CD4-positive, alpha-beta T cell treated with Interferon gamma for 1 hour (primary cell): Measurements from ENCODE around the gene SCD.

Experiments
- DNase-seq: peaks from one replicate; pipeline ENCODE4 v3.0.0-alpha.2; 2020

SCD gene

GRCh38 chr10:100340948-100341847 is 5.8 kb upstream of the SCD start:
- no peak for DNase-seq

- peak; percentile 31 for DNase-seq
Measured at GRCh38 chr10:100341953-100342626, 4.9 kb upstream of the SCD start.

GRCh38 chr10:100342627-100342972 is 4.4 kb upstream of the SCD start:
- no peak for DNase-seq

GRCh38 chr10:100344241-100344788 is 2.7 kb upstream of the SCD start:
- DNase-seq = no peak

GRCh38 chr10:100345570-100346330 is 1.3 kb upstream of the SCD start:
- DNase-seq = no peak

GRCh38 chr10:100346351-100346764 is 675 bp upstream of the SCD start:
- peak; percentile 71 for DNase-seq

GRCh38 chr10:100347568-100348195 is 649 bp downstream of the SCD start:
- no peak for DNase-seq

- DNase-seq = no peak
Measured at GRCh38 chr10:100348389-100348927, 1.4 kb downstream of the SCD start.

- no peak for DNase-seq
Measured at GRCh38 chr10:100349087-100349486, 2.1 kb downstream of the SCD start.

GRCh38 chr10:100349672-100350071 is 2.6 kb downstream of the SCD start:
- DNase-seq = no peak

GRCh38 chr10:100350914-100351485 is 4.0 kb downstream of the SCD start:
- DNase-seq = no peak

GRCh38 chr10:100353770-100354485 is 6.9 kb downstream of the SCD start:
- DNase-seq = no peak

GRCh38 chr10:100355086-100355485 is 8.1 kb downstream of the SCD start:
- DNase-seq = no peak

- no peak for DNase-seq
Measured at GRCh38 chr10:100356067-100357017, 9.3 kb downstream of the SCD start.

- DNase-seq = no peak
Measured at GRCh38 chr10:100357059-100357858, 10.2 kb downstream of the SCD start.

- DNase-seq = no peak
Measured at GRCh38 chr10:100359030-100359432, 12.0 kb downstream of the SCD start.

- no peak for DNase-seq
Measured at GRCh38 chr10:100359529-100360150, 12.6 kb downstream of the SCD start.

GRCh38 chr10:100360234-100360633 is 13.2 kb downstream of the SCD start:
- DNase-seq = no peak
